Activated CD4-positive, alpha-beta T cell treated with anti-CD3 and anti-CD28 coated beads, Interleukin-2, amount 50 U/mL, for 4 hours (primary cell): ENCODE data around the gene UGT2B28.
"Not testable (repeated sequence)": the region's sequence is repeated elsewhere in the genome, so short reads cannot be mapped to it uniquely, and the experiment has no call there.

ENCODE experiments used
- DNase-seq, 2 experiments: peaks; one replicate each; pipeline ENCODE4 v3.0.0-alpha.2; 2020

Gene UGT2B28

GRCh38 chr4:69280081-69280480 lies at the start of gene UGT2B28:
Gene UGT2B28, plus strand, starts transcription at chr4:69280475. Its CDS starts 26 bp downstream, at chr4:69280501.
- DNase-seq = not testable (repeated sequence)

GRCh38 chr4:69239092-69239491 lies 41.2 kb upstream of the UGT2B28 start:
- no peak for DNase-seq

- no peak for DNase-seq
Measured at GRCh38 chr4:69239557-69240168, 40.6 kb upstream of the UGT2B28 start.

- DNase-seq = not testable (repeated sequence)
Measured at GRCh38 chr4:69240787-69241186, 39.5 kb upstream of the UGT2B28 start.

GRCh38 chr4:69241746-69242145 lies 38.5 kb upstream of the UGT2B28 start:
- DNase-seq = not testable (repeated sequence)

GRCh38 chr4:69242562-69243240 lies 37.6 kb upstream of the UGT2B28 start:
- not testable (repeated sequence) for DNase-seq

- not testable (repeated sequence) for DNase-seq
Measured at GRCh38 chr4:69250884-69251283, 29.4 kb upstream of the UGT2B28 start.

GRCh38 chr4:69253147-69253772 lies 27.0 kb upstream of the UGT2B28 start:
- not testable (repeated sequence) for DNase-seq

GRCh38 chr4:69268612-69269011 lies 11.7 kb upstream of the UGT2B28 start:
- DNase-seq = not testable (repeated sequence)

GRCh38 chr4:69296356-69296755 lies 16.1 kb downstream of the UGT2B28 start:
- not testable (repeated sequence) for DNase-seq

GRCh38 chr4:69308426-69309033 lies 28.3 kb downstream of the UGT2B28 start:
- not testable (repeated sequence) for DNase-seq

- DNase-seq = not testable (repeated sequence)
Measured at GRCh38 chr4:69309549-69310076, 29.3 kb downstream of the UGT2B28 start.

GRCh38 chr4:69310262-69310661 lies 30.0 kb downstream of the UGT2B28 start:
- not testable (repeated sequence) for DNase-seq

- not testable (repeated sequence) for DNase-seq
Measured at GRCh38 chr4:69317669-69318298, 37.5 kb downstream of the UGT2B28 start.

GRCh38 chr4:69321153-69321729 lies 41.0 kb downstream of the UGT2B28 start:
- DNase-seq = no peak

- DNase-seq = no peak
Measured at GRCh38 chr4:69322055-69322454, 41.8 kb downstream of the UGT2B28 start.

- DNase-seq = no peak
Measured at GRCh38 chr4:69323284-69323683, 43.0 kb downstream of the UGT2B28 start.

GRCh38 chr4:69330345-69331047 lies 50.2 kb downstream of the UGT2B28 start:
- no peak for DNase-seq

GRCh38 chr4:69331304-69331703 lies 51.0 kb downstream of the UGT2B28 start:
- DNase-seq = not testable (repeated sequence)

- not testable (repeated sequence) for DNase-seq
Measured at GRCh38 chr4:69335485-69335884, 55.2 kb downstream of the UGT2B28 start.

GRCh38 chr4:69343114-69343513 lies 62.8 kb downstream of the UGT2B28 start:
- not testable (repeated sequence) for DNase-seq
